Duodenal mucosa (tissue), 2 donors: ENCODE measurements around the gene FLT3.
"Not testable (repeated sequence)": the region's sequence is repeated elsewhere in the genome, so short reads cannot be mapped to it uniquely, and the experiment has no call there.

Experiments used
- H3K27ac ChIP-seq: one replicate; pipeline ENCODE4 v1.7.0; 2013; ENCODE audit warnings: low read depth, low read length
- H3K27me3 ChIP-seq, 2 donors: one replicate each; pipeline ENCODE4 v1.7.0; 2013; ENCODE audit warnings: low read length in 2 of 2, control low read depth in 1 of 2; ENCODE audit not compliant: insufficient read depth in 2 of 2, control insufficient read depth in 1 of 2
- H3K36me3 ChIP-seq, 2 donors: one replicate each; pipeline ENCODE4 v1.7.0; 2013; ENCODE audit warnings: low read length in 2 of 2, control low read depth in 1 of 2; ENCODE audit not compliant: insufficient read depth in 2 of 2, control insufficient read depth in 1 of 2
- H3K4me1 ChIP-seq, 2 donors: one replicate each; pipeline ENCODE4 v1.7.0; 2013; ENCODE audit warnings: low read length in 2 of 2, control low read depth in 1 of 2; ENCODE audit not compliant: insufficient read depth in 2 of 2, control insufficient read depth in 1 of 2
- H3K4me3 ChIP-seq, 2 donors: one replicate each; pipeline ENCODE4 v1.7.0; 2013; ENCODE audit warnings: low read length in 2 of 2, low read depth in 1 of 2
- H3K9ac ChIP-seq, 2 donors: one replicate each; pipeline ENCODE4 v1.7.0; 2013; ENCODE audit warnings: low read length in 2 of 2, low read depth in 1 of 2
- H3K9me3 ChIP-seq, 2 donors: one replicate each; pipeline ENCODE4 v1.7.0; 2013; ENCODE audit warnings: low read length in 2 of 2, control low read depth in 1 of 2; ENCODE audit not compliant: control insufficient read depth in 1 of 2

The FLT3 gene

DNA sequence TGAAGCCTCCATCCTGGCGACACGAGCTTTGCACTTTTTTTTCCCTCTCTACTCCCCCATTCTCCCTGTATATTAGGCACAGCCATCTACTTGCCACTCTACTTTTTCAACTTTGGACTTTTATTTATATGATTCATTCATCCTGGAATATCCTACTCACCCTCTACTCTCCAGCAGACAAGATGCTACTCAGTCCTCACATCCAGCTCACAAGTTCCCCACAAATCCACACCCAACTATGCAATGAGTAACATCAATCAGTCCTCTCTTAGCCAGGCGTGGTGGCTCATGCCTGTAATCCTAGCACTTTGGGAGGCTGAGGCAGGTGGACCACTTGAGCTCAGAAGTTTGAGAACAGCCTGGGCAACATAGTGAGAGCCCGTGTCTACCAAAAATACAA, 88.0 kb downstream of the FLT3 start:
- no peaks in the 10 kb centered on the region for H3K9me3 ChIP-seq
- H3K4me1 ChIP-seq = no peaks in the 10 kb centered on the region
- H3K4me3 ChIP-seq = no peak overlapping the region
- no peak overlapping the region for H3K27ac ChIP-seq
- H3K9ac ChIP-seq = no peak overlapping the region
- H3K36me3 ChIP-seq = no peaks in the 10 kb centered on the region
- no peaks in the 10 kb centered on the region for H3K27me3 ChIP-seq

DNA sequence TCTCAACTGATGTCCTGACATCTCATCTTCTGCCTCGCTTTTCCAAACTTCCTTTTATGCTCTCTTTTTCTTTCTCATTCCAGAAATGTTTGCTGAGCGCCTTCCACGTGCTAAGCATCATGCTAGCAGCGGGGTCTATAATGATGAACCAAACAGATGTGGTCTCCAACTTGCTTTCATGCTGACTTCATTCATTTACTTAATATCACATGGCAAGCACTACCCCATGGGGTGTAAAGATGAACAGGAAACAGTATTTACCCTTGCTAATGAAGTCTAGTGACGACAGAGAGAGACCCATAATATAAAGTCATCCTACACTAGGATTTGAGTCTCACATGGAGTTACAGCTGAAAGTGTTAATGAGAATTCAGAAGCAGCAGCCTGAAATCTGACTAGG, 90.3 kb downstream of the FLT3 start:
- Histone ChIP-seq H3K4me3 (no peak overlapping the region), H3K9ac (no peak overlapping the region), H3K9me3 (no peaks in the 10 kb centered on the region), H3K27me3 (no peaks in the 10 kb centered on the region), H3K27ac (no peak overlapping the region), H3K4me1 (no peaks in the 10 kb centered on the region), H3K36me3 (no peaks in the 10 kb centered on the region)

DNA sequence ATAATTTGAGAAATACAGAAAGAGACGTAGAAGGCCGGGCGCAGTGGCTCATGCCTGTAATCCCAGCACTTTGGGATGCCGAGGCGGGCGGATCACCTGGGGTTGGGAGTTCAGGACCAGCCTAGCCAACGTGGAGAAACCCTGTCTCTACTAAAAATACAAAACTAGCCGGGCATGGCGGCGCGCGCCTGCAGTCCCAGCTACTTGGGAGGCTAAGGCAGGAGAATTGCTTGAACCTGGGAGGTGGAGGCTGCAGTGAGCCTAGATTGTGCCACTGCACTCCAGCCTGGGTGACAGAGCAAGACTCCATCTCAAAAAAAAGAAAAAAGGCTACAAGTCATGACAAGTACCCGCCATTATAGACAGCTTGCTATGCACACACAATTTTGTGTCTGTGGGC, 95.4 kb downstream of the FLT3 start:
- not testable (repeated sequence) for H3K27me3 ChIP-seq, H3K27ac ChIP-seq, H3K36me3 ChIP-seq, H3K9ac ChIP-seq, H3K4me1 ChIP-seq, H3K4me3 ChIP-seq, H3K9me3 ChIP-seq

DNA sequence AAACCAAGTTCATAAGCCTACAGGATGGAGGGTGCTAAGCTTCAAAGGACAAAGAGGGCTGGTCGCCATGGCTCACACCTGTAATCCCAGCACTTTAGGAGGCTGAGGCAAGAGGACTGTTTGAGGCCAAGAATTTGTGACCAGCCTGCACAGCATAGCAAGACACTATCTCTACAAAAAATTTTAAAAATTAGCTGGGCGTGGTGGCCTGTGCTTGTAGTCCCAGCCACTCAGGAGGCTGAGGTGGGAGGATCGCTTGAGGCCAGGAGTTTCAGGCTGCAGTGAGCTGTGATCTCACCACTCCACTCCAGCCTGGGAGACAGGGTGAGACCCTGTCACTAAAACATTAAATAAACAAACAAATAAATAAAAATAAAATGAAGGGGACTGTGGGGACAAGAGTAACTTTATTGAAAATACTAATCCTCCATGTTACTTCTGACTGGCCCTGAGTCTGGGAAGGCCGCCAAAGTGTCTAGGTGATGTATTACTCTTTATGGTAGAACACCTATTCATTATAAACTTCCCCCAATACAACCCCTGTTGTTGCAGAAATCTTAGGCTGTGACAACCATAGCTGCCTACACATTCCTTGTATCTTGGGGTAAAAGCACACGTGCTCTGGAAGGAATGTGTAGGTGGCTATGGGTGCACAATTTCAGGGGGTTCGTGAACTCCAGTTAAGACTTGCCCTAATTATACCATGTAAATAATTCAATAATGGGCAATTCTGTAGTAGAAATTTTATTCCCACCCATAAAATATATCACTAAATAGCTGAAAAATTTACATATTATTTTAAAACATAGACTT, 97.3 kb downstream of the FLT3 start:
- no peak overlapping the region for H3K4me3 ChIP-seq
- H3K9me3 ChIP-seq = no peaks in the 10 kb centered on the region
- no peak overlapping the region for H3K27ac ChIP-seq
- no peaks in the 10 kb centered on the region for H3K4me1 ChIP-seq
- no peaks in the 10 kb centered on the region for H3K27me3 ChIP-seq
- H3K9ac ChIP-seq = no peak overlapping the region
- no peaks in the 10 kb centered on the region for H3K36me3 ChIP-seq

DNA sequence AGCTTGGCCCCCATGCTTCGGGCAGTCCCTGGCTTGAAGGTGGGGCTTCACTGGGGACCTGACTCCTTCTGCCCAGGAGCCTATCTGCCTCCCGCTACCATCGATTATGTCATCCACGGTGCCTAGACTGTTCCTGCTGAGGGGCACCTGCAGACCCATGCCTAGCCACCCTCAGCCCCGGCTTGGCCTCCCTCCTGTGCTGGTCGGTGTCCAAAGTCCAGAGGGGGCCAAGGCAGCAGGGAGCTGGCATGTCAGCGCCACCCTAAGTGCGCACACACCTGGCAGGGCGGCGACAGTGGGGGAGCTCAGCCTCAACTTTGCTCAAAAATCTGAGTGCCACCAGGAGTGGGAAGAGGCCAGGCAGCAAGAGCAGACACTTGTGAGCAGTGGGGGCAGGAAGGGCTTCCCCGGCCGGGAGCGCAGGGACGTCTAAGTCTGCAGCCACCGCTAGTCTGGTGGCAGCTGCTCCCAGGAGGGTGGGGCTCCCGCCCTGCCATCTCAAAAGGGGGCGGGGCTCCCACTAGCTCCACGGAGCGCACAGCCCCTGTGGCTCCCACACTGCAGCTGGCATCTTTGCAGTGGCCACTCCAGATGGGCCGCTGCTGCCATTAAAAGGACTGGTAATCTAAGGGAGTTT, 98.4 kb downstream of the FLT3 start:
- Histone ChIP-seq H3K4me1 (no peaks in the 10 kb centered on the region), H3K9me3 (no peaks in the 10 kb centered on the region), H3K36me3 (no peaks in the 10 kb centered on the region), H3K27me3 (no peaks in the 10 kb centered on the region), H3K27ac (no peak overlapping the region), H3K9ac (no peak overlapping the region), H3K4me3 (no peak overlapping the region)

DNA sequence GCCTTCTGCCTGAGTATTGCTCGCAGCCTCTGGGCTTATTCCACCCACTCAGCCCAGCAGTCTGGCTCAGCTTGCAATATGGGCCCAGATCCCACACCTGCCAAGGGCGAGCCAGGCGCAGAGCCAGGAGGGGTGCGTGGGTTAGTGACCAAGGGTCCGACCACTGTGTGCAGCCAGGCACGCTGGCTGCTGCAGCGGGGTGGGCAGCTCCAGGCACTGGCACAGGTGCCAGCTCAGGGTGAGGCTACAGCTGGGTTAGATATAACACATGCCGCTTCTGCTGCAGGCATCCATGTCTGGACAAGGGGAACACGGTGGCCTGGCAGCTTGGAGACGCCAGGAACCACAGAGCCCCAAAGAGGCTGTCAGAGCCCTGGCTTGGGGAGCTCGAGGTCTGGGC, 99.3 kb downstream of the FLT3 start:
- H3K4me3 ChIP-seq = no peak overlapping the region
- H3K36me3 ChIP-seq = no peaks in the 10 kb centered on the region
- H3K9me3 ChIP-seq = no peaks in the 10 kb centered on the region
- no peak overlapping the region for H3K27ac ChIP-seq
- H3K9ac ChIP-seq = no peak overlapping the region
- H3K27me3 ChIP-seq = no peaks in the 10 kb centered on the region
- H3K4me1 ChIP-seq = no peaks in the 10 kb centered on the region

DNA sequence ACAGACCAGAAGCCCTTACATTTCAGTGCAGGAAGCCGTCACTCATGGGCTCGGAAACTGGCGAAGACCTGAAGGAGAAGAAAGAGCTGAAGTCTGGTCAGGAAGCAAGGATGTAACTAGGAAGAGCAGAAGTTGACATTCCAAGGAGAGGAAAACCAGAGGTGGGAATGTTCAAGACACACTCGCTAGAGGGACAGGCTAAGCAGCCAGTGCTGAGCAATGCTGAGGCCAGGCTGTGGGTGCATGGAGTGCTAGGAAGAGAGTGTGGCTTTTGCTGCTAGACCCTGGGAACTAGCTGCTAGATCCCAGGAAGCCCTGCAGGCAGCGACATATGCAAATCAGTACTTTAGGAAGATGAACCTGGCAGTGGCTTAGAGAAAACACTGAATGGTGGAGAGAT, 99.8 kb downstream of the FLT3 start:
- no peaks in the 10 kb centered on the region for H3K36me3 ChIP-seq
- no peaks in the 10 kb centered on the region for H3K4me1 ChIP-seq

DNA sequence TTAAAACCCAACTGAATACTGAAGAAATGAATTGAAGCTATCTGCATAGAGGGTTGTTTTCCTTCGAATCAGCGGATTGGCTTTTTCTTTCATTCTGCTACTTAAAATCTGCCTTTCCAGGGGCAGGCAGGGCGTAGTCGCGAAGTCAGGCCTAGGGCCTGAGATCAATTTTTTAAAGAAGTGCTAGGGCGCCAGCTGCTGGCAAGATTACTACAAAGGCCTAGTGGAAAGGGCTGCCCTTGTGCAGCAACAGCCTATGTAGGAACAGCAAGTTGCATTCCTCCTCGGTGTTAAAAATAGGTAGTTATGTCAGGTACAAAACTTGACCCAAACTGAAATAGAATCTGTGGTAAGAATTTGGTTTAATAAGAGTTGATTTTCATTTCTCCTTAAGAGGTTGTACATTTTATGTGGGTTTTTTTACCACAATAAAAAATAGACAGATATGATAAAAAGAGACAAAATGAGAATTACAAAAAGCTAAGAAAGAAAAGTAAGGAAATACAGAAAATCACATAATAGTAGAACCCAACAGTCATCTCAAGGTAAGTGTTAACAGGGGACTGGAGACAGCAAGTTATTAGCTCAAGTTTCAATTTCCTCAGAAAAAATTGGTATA, 102.4 kb downstream of the FLT3 start:
- Histone ChIP-seq H3K9me3 (no peaks in the 10 kb centered on the region), H3K4me1 (no peaks in the 10 kb centered on the region), H3K27ac (no peak overlapping the region)

More for the DNA sequence above, 99.8 kb downstream of the FLT3 start:
- no peaks in the 10 kb centered on the region for H3K27me3 ChIP-seq
- H3K27ac ChIP-seq = no peak overlapping the region
- no peak overlapping the region for H3K9ac ChIP-seq
- no peaks in the 10 kb centered on the region for H3K9me3 ChIP-seq
- H3K4me3 ChIP-seq = no peak overlapping the region

DNA sequence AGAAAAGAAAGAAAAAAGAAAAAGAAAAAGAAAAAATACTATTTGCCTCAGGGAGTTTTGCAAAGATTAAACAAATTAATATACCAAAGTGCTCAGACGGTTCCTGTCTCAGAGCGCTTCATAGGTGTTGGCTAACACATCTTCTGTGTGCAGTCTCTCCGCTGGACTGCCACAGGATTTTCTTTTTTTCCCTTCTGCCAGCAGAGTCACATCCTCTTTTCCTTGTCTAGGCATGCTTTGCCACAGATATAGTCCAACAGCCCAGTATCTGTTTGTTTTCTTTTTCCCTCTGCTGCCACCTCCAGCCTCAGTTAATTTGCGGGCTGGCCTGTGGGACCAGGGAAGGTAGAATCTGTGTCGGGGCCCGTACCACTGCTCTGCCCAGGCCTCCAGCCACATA, 108.5 kb downstream of the FLT3 start:
- no peaks in the 10 kb centered on the region for H3K9me3 ChIP-seq
- H3K27ac ChIP-seq = no peak overlapping the region
- no peaks in the 10 kb centered on the region for H3K4me1 ChIP-seq
- no peak overlapping the region for H3K4me3 ChIP-seq
- H3K27me3 ChIP-seq = no peaks in the 10 kb centered on the region
- no peaks in the 10 kb centered on the region for H3K36me3 ChIP-seq
- H3K9ac ChIP-seq = no peak overlapping the region

More for the DNA sequence above, 102.4 kb downstream of the FLT3 start:
- Histone ChIP-seq H3K9ac (no peak overlapping the region), H3K4me3 (no peak overlapping the region), H3K27me3 (no peaks in the 10 kb centered on the region), H3K36me3 (no peaks in the 10 kb centered on the region)

DNA sequence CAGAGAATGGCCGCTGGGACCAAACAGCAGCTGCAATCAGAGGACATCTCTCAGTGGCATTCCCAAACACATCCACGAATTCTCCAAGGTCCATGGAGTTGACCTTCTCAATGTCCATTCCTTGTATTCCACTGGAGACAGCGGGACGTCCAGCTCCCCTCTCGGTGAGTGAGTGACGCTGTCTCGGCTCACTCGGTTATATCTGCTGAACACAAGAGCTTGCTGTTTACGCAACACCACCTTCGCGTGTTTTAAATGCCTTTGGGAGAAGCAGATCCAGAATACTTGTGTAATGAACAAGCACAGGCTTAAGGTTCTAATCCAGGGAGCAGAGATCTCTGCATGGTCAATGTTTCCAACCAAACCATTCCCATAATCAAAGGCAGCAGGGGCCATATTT, 111.9 kb downstream of the FLT3 start, which contains the start of gene URAD:
URAD (minus strand) TSS at position 174 of the 400 bp plus-strand sequence; CDS start at position 118, 56 bp downstream.
- Histone ChIP-seq H3K4me3 (no peak within 1 kb of the TSS), H3K9ac (no peak within 1 kb of the TSS), H3K27me3 (no peaks in the 10 kb centered on the region), H3K27ac (no peak within 1 kb of the TSS), H3K36me3 (no peaks in the 10 kb centered on the region), H3K9me3 (no peaks in the 10 kb centered on the region), H3K4me1 (no peaks in the 10 kb centered on the region)
